Renal cortex interstitium (tissue), 11 donors: Measurements from ENCODE around the gene EIF2AK2. TPM values are rescaled to one million over a fixed set of nuclear protein-coding genes. Genes with fewer than 3 reads are reported as not detected.

ENCODE experiments used
- DNase-seq, 11 donors: peaks; one replicate each; pipeline ENCODE4 v3.0.0-alpha.2; 2013; ENCODE audit warnings: low read depth in 9 of 11, low spot score in 4 of 11; ENCODE audit errors: extremely low read depth in 1 of 11
- polyA plus RNA-seq, 3 donors: library from polyadenylated mRNA; unstranded; fragments of 120-200 nt; gene quantifications; one replicate each; pipeline ENCODE4 v1.2.1, GENCODE V29; 2013; ENCODE audit not compliant: insufficient read length in 3 of 3

The EIF2AK2 gene
- polyA plus RNA-seq, 3 donors = 32.6 to 38.0 (median 36.9) TPM

GRCh38 chr2:37181726-37182684 is 25.2 kb upstream of the EIF2AK2 start:
- peak in 1 of 11 donors; percentile 11 for DNase-seq

GRCh38 chr2:37180640-37181039 is 23.9 kb upstream of the EIF2AK2 start:
- DNase-seq = no peak

- no peak for DNase-seq
These were observed 23.3 kb upstream of the EIF2AK2 start for GRCh38 chr2:37180006-37180639.

GRCh38 chr2:37173741-37174140 is 17.0 kb upstream of the EIF2AK2 start:
- DNase-seq = no peak

- no peak for DNase-seq
These were observed 14.8 kb upstream of the EIF2AK2 start for GRCh38 chr2:37171624-37171950.

- DNase-seq = peak in 1 of 11 donors; percentile 7
These were observed 11.6 kb upstream of the EIF2AK2 start for GRCh38 chr2:37168217-37168981.

- no peak for DNase-seq
These were observed 10.9 kb upstream of the EIF2AK2 start for GRCh38 chr2:37167636-37168180.

- DNase-seq = no peak
These were observed 8.0 kb upstream of the EIF2AK2 start for GRCh38 chr2:37164757-37165156.

GRCh38 chr2:37156071-37156856 is 516 bp downstream of the EIF2AK2 start:
- peak; percentile 33 to 68 (median 55) for DNase-seq

- no peak for DNase-seq
These were observed 2.0 kb downstream of the EIF2AK2 start for GRCh38 chr2:37154785-37155184.

- no peak for DNase-seq
These were observed 3.6 kb downstream of the EIF2AK2 start for GRCh38 chr2:37153224-37153623.

GRCh38 chr2:37149626-37150322 is 7.0 kb downstream of the EIF2AK2 start:
- no peak for DNase-seq

- DNase-seq = no peak
These were observed 8.5 kb downstream of the EIF2AK2 start for GRCh38 chr2:37148325-37148724.

GRCh38 chr2:37146062-37146461 is 10.7 kb downstream of the EIF2AK2 start:
- DNase-seq = no peak

- DNase-seq = no peak
These were observed 12.8 kb downstream of the EIF2AK2 start for GRCh38 chr2:37143974-37144373.

- DNase-seq = no peak
These were observed 14.2 kb downstream of the EIF2AK2 start for GRCh38 chr2:37142546-37142945.

- DNase-seq = no peak
These were observed 23.9 kb downstream of the EIF2AK2 start for GRCh38 chr2:37132914-37133313.

- no peak for DNase-seq
These were observed 31.4 kb downstream of the EIF2AK2 start for GRCh38 chr2:37125416-37125815.
